GM12891 (cell line): ENCODE data around the gene GEMIN7. TPM values are rescaled to one million over a fixed set of nuclear protein-coding genes. Genes with fewer than 3 reads are reported as not detected.

Experiments
- DNase-seq: peaks from one replicate; pipeline ENCODE4 v3.0.0; 2011; ENCODE audit warnings: low spot score; ENCODE audit not compliant: insufficient read length
- FAIRE-seq: peaks from 2 replicates; lab custom pipeline; 2011; peaks lifted over from hg19 to GRCh38; lab: Jason Lieb, UNC
- PAX5 ChIP-seq: IDR thresholded peaks from 2 replicates; pipeline ENCODE4 v1.6.1; 2011; ENCODE audit warnings: low read length, moderate library complexity, mild to moderate bottlenecking; ENCODE audit not compliant: insufficient read depth, severe bottlenecking
- POLR2A ChIP-seq: IDR thresholded peaks from 2 replicates; pipeline ENCODE4 v1.6.1; 2011; ENCODE audit warnings: low read depth, low read length, control low read depth
- POLR2AphosphoS5 ChIP-seq: IDR thresholded peaks from 2 replicates; pipeline ENCODE4 v1.6.1; 2011; ENCODE audit warnings: low read depth, low read length, control low read depth
- POU2F2 ChIP-seq: IDR thresholded peaks from 2 replicates; pipeline ENCODE4 v1.6.1; 2011; ENCODE audit warnings: low read depth, mild to moderate bottlenecking, control low read depth, low read length, moderate library complexity
- SPI1 ChIP-seq: IDR thresholded peaks from 2 replicates; pipeline ENCODE4 v1.6.1; 2011; ENCODE audit warnings: low read depth, low read length, control low read depth
- TAF1 ChIP-seq: IDR thresholded peaks from 2 replicates; pipeline ENCODE4 v1.6.1; 2011; ENCODE audit warnings: low read depth, low read length, control low read depth
- polyA plus RNA-seq: library from polyadenylated mRNA; unstranded; fragments of >200 nt; gene quantifications from one replicate; pipeline ENCODE4 v1.2.1, GENCODE V29; 2012; ENCODE audit warnings: low read depth, missing spikeins, inconsistent platforms; ENCODE audit not compliant: missing spikeins

The GEMIN7 gene
- 43.2 TPM for polyA plus RNA-seq

GRCh38 chr19:45079063-45079910 is at the start of gene GEMIN7:
GEMIN7 (plus strand) TSS chr19:45079260; CDS start chr19:45090115, 10,855 bp downstream.
- peak; percentile 57; the same call in 1 of the 2 replicates for TF ChIP-seq POLR2AphosphoS5
- no peak for TF ChIP-seq SPI1
- peak; percentile 90 for TF ChIP-seq TAF1
- TF ChIP-seq POLR2A, result peak; percentile 47; the same call in 1 of the 2 replicates
- TF ChIP-seq PAX5, result peak; percentile 68
- peak; percentile 89 for TF ChIP-seq POU2F2
- FAIRE-seq (peak; percentile 89), DNase-seq (peak; percentile 74)

- FAIRE-seq (no peak), DNase-seq (no peak)
- TF ChIP-seq POU2F2 (no peak), SPI1 (no peak), POLR2A (no peak), POLR2AphosphoS5 (no peak), TAF1 (no peak)
Measured at GRCh38 chr19:45030825-45031224, 48.2 kb upstream of the GEMIN7 start.

DNA sequence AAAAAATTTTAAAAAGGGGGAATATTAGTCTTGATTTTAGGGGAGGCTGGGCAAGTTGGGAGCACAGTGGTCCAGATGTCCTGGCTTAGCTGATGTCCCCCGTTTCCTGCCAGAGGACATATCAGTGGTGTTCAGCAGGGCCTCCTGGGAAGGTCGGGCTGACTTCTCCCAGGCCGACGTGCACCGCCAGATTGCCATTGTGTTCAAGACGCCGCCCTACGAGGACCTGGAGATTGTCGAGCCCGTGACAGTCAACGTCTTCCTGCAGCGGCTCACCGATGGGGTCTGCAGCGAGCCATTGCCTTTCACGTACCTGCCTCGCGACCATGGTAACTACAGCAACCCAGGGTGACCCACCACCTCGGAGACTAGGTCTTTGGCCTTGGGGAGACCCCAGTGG is 46.6 kb upstream of the GEMIN7 start:
- DNase-seq, result no peak
- TF ChIP-seq TAF1 (no peak), PAX5 (no peak), POLR2AphosphoS5 (no peak), POLR2A (no peak), SPI1 (no peak), POU2F2 (no peak)
- no peak for FAIRE-seq

- TF ChIP-seq POLR2A (no peak), TAF1 (no peak), POU2F2 (no peak), SPI1 (no peak), PAX5 (no peak), POLR2AphosphoS5 (no peak)
- DNase-seq (no peak), FAIRE-seq (no peak)
Measured at GRCh38 chr19:45035755-45036154, 43.3 kb upstream of the GEMIN7 start.

DNA sequence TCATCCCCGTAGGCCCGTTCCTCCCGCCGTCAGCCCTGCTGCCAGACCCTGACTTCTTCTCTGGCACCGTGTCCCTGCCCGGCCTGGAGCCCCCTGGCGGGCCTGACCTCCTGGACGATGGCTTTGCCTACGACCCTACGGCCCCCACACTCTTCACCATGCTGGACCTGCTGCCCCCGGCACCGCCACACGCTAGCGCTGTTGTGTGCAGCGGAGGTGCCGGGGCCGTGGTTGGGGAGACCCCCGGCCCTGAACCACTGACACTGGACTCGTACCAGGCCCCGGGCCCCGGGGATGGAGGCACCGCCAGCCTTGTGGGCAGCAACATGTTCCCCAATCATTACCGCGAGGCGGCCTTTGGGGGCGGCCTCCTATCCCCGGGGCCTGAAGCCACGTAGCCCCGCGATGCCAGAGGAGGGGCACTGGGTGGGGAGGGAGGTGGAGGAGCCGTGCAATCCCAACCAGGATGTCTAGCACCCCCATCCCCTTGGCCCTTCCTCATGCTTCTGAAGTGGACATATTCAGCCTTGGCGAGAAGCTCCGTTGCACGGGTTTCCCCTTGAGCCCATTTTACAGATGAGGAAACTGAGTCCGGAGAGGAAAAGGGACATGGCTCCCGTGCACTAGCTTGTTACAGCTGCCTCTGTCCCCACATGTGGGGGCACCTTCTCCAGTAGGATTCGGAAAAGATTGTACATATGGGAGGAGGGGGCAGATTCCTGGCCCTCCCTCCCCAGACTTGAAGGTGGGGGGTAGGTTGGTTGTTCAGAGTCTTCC is 41.5 kb upstream of the GEMIN7 start:
- DNase-seq, result no peak
- no peak for FAIRE-seq
- no peak for TF ChIP-seq POU2F2
- no peak for TF ChIP-seq PAX5
- TF ChIP-seq SPI1, result no peak
- TF ChIP-seq POLR2AphosphoS5, result peak; percentile 22; the same call in 1 of the 2 replicates

DNA sequence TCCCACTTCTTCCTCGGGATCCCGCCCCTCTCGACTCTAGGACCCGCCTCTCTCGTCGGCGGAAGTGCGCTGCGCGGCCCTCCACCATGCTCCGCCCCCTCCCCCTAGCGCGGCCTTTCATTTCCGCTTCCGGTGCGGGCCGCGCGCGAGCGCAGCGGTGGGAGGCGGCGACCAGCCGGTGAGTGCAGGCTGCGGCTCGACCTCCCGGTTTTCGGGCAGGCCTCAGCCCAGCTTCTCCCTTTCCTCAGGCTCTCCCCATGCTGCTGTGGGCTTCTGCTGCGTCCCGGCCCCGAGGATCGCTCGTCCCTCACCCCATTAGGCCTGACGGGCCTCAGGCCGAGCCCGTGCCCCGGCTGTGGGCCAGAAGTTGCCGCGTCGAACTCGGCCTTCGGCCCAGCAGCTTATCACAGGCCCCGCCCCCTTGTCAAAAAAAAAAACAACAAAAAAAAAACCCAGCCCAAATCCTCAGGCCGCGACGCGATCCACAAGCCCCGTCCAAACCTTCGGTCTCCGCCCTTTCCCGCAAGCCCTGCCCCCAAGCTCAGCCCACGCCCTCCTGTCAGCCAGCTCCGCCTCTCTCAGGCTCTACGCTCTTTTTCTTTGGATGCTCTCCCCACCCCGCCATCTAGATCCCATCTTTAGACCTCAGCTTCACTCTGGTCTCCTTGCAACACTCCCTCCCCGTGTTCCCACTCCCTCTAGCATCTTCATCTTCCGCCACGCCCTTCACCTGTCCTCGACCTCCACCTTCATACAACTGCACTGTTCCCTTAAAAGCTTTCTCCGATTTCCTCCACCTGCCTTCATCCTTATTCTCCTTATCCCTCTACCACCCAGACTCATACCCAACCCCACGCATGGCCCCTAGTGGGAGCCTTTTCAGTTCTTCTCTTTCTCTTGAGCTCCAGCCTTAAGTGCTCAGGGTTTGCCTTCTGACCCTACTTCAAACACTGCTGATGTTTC is 39.8 kb upstream of the GEMIN7 start, which contains the start of gene CLASRP:
CLASRP (plus strand) TSS at position 115 of the 963 bp plus-strand sequence. CDS start 1,168 bp downstream, outside the sequence.
- TF ChIP-seq POU2F2, result no peak
- TF ChIP-seq SPI1, result peak; percentile 57
- no peak for TF ChIP-seq PAX5
- peak; percentile 87 for TF ChIP-seq POLR2A
- TF ChIP-seq TAF1, result peak; percentile 90
- TF ChIP-seq POLR2AphosphoS5, result peak; percentile 98
- FAIRE-seq, result peak; percentile 91

GRCh38 chr19:45040059-45040771 is 38.8 kb upstream of the GEMIN7 start:
- DNase-seq (no peak), FAIRE-seq (no peak)
- TF ChIP-seq SPI1 (peak; percentile 63), TAF1 (no peak)

More for the DNA sequence above, 39.8 kb upstream of the GEMIN7 start, which contains the start of gene CLASRP:
- peak; percentile 90 for DNase-seq

DNA sequence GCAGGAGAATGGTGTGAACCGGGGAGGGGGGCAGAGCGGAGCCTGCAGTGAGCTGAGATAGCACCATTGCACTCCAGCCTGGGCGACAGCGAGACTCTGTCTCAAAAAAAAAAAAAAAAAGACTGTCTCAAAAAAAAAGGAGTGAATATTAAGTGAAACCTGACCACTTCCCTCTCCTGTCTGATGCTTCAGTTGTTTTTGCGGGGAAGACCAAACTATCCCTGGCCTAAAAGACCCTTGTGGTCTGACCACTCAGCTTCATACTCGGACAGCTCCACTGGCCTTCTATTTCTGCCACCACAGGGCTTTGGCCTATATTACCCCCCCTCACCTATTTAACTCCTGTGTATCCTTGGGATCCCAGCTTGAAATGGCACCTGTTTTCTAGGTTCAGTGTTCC is 37.9 kb upstream of the GEMIN7 start:
- TF ChIP-seq TAF1, result no peak
- no peak for TF ChIP-seq POU2F2
- no peak for TF ChIP-seq POLR2AphosphoS5
- no peak for TF ChIP-seq POLR2A
- TF ChIP-seq SPI1, result peak; percentile 29; the same call in 1 of the 2 replicates
- TF ChIP-seq PAX5, result no peak
- DNase-seq (no peak), FAIRE-seq (no peak)
